RPMI8226 (cell line): ENCODE data around the gene BPIFB4.

Source experiments
- DNase-seq: peaks from one replicate; pipeline ENCODE4 v3.0.0-alpha.2; 2015

Gene BPIFB4

GRCh38 chr20:33062105-33062824, 17.2 kb upstream of the BPIFB4 start:
- no peak for DNase-seq

DNA sequence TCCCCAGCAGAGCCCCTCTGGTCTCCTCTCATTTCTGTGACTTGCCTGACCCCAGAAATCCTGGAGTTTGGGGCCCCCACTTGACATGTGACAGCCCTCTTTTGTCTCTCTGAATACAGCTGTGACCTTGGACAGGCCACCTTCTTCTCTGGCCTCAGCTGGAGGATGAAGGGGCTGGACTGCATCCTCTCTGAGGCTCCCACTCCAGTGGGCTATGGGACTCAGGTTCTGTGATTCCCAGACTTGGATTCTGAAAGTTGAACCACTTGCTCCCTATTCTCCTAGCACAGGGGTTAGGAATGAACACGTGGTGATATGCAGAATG, 16.7 kb upstream of the BPIFB4 start:
- DNase-seq: no peak

DNA sequence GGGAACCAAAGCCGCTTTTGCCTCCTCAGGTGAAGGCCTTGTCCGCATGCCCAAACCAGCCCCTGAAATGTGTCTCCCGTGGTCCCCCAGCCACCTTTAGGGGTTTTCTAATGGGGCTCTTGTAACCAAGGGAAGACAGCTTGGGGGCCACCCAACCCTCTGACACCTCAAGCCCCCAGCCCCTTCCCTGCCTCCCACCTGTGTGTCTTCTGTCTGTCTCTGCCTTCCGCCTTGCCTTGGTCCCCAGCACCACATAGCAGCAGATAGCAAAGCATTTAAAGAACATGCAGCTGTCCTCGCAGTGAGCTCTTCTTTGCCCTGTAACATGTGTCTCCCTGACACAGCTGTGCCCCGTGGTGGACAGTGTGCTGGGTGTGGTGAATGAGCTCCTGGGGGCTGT, 16.2 kb upstream of the BPIFB4 start:
- no peak for DNase-seq

GRCh38 chr20:33064572-33065287, 14.7 kb upstream of the BPIFB4 start:
- DNase-seq: no peak

GRCh38 chr20:33065785-33066184, 13.7 kb upstream of the BPIFB4 start:
- no peak for DNase-seq

DNA sequence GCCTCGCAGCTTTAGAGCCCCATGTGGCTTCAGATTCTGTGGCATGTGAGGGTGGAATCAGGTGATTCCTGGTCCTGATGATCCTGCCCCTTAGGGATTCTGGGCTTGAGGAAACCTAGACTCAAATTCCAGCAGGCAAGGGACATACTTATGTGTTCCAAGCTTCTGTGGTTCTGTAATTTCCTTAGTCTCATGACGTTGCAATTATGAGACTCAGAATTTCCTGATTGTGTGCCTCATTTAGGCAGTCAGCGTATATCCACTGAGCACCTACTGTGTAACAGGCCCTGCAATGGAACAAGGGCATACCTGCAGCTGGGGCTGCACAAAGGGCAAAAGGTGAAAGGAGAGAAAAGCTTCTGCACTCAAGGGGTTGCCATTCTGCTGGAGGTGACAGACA, 11.6 kb upstream of the BPIFB4 start:
- DNase-seq: no peak

- no peak for DNase-seq
Measured at GRCh38 chr20:33068251-33068939, 11.0 kb upstream of the BPIFB4 start.

- no peak for DNase-seq
Measured at GRCh38 chr20:33069673-33070072, 9.8 kb upstream of the BPIFB4 start.

GRCh38 chr20:33070111-33071053, 9.1 kb upstream of the BPIFB4 start:
- DNase-seq: no peak

GRCh38 chr20:33071198-33071597, 8.2 kb upstream of the BPIFB4 start:
- DNase-seq: no peak

DNA sequence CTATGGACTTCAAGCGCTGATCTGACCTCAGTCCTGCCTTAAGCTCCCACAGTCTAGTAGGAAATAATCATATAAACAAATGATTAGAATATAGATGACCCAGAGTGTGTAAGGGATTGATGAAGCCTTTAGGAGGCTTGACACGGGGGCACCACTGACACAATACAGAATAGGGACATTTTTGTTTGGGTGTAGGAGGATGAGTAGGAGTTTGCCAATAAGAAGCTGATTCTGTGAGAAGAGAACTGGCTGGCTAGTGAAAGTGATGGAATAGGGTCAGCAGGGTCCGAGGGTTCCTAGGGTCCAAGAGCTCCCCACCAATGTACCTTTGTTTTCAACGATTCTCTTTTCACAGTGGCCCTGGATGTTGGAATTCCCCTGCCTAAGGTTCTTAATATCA, 7.1 kb upstream of the BPIFB4 start:
- no peak for DNase-seq

- no peak for DNase-seq
Measured at GRCh38 chr20:33072813-33073212, 6.6 kb upstream of the BPIFB4 start.

DNA sequence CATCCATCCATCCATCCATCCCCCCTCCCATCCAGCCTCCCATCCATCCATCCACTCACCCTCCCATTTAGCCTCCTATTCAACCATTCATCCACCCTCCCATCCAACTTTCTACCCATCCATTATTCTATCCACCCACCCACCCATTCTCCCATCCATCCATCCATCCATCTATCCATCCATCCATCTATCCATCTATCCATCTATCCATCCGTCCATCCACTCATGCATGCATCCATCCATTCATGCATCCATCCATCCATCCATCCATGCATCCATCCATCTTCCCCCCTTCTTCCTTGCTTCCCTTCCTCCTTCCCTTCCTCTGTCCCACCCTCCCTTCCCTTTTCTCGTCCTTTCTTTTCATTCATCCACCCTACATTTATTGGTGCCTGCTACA, 4.8 kb upstream of the BPIFB4 start:
- DNase-seq: no peak

GRCh38 chr20:33075281-33075680, 4.2 kb upstream of the BPIFB4 start:
- no peak for DNase-seq

- DNase-seq: peak; percentile 28
Measured at GRCh38 chr20:33076662-33077372, 2.6 kb upstream of the BPIFB4 start.

DNA sequence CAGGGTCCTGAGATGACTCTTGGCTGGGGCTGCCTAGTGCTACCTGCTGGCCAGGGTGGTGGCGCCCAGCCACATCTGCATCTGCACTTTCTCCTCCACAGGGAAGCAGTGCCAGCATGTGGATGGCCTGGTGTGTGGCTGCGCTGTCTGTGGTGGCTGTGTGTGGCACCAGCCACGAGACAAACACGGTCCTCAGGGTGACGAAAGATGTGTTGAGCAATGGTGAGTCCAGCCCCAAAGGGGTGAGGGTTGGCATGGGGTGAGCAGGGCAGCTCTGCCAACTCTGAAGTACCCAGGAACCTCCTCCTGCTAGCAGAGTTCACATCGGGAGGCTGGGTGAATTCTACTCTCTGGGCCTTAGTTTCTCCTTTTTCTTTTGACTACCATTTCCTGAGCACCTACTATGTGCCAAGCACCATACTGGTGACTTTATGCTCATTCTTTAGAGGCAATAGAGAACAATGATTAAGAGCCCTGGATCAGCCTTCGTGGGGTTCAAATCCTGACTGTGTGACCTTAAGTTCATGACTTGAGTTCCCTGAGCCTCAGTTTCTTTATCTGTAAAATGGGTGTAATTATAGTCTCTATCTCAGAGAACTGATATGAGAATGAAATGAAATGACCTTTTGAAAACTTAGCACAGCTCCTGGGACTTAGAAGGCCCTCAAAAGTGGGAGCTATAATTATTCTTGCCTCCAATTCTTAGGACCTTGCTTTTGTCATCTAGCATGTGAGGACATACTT, 2.1 kb downstream of the BPIFB4 start:
- DNase-seq: no peak

DNA sequence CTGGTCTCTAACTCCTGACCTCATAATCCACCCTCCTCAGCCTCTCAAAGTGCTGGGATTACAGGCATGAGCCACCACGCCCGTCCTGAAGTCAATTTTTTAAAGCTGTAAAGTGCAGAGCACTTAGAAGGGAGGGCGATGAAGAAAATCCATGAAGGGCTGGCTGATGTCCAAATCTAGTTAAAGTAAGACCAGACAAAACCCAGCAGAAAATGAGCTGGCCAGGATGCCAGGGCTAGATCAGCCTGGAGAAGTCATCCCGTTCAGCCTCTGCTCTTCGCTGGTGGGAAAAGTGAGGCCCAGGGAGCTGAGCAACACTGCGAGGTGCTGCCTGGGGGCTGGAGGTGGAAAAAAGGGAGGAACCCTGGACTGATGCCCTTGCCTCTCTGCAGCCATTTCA, 3.1 kb downstream of the BPIFB4 start:
- no peak for DNase-seq

GRCh38 chr20:33083544-33084340, 4.3 kb downstream of the BPIFB4 start:
- no peak for DNase-seq

GRCh38 chr20:33084722-33085121, 5.3 kb downstream of the BPIFB4 start:
- DNase-seq: no peak

GRCh38 chr20:33086052-33086722, 6.7 kb downstream of the BPIFB4 start:
- DNase-seq: no peak
